HS-5 (cell line): ENCODE data around the gene KREMEN2.
"Not testable (repeated sequence)": the region's sequence is repeated elsewhere in the genome, so short reads cannot be mapped to it uniquely, and the experiment has no call there.

Experiments used
- DNase-seq: peaks from one replicate; pipeline ENCODE4 v3.0.0-alpha.2; 2012; ENCODE audit warnings: low read depth

Gene KREMEN2

GRCh38 chr16:2942045-2942444 lies 22.0 kb upstream of the KREMEN2 start:
- DNase-seq: no peak

- not testable (repeated sequence) for DNase-seq
Observed at GRCh38 chr16:2943716-2944115, 20.4 kb upstream of the KREMEN2 start.

- DNase-seq: no peak
Observed at GRCh38 chr16:2946649-2947048, 17.4 kb upstream of the KREMEN2 start.

DNA sequence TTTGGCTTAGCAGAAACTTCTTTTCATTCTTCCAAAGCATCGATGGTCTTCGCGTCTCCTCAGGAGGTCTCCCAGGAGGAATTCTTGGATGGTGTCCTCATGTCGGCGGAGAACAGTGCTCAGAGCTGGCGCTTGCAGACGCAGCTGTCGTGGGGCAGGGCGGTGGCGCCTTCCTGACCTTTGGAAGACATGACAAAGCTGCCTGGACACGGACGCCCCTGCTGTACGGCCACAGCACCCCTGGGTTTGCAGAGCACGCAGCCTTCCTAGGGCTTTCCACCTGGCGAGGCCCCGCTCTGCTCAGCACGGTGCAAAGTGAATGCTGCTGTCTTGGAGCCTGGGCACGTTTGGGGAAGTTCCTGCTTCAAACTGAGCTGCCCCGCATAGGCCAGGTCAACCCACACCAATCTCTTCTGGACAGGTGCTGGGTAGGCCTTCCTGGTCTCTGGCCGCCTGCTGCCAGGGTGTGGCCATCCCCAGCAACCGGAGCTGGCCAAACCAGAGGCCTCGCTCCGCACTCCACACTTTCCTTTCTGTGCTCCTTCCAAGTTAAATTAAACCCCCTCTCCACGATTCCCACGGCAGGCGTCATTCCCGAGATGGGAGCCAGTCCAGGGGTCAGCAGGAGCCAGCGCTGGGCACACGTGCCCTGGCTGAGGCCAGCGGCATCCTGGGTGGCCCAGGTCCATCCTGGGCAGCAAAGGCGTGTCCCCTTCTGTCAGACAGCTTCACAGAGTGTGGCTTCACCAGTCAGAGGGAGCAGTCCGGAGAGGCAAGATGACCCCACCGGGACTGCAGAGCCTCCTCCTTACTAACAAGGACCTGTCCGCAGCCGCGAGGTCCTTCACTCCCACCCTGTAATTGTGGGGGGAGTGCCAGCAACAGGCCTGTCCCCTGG lies 15.0 kb upstream of the KREMEN2 start:
- DNase-seq: no peak

DNA sequence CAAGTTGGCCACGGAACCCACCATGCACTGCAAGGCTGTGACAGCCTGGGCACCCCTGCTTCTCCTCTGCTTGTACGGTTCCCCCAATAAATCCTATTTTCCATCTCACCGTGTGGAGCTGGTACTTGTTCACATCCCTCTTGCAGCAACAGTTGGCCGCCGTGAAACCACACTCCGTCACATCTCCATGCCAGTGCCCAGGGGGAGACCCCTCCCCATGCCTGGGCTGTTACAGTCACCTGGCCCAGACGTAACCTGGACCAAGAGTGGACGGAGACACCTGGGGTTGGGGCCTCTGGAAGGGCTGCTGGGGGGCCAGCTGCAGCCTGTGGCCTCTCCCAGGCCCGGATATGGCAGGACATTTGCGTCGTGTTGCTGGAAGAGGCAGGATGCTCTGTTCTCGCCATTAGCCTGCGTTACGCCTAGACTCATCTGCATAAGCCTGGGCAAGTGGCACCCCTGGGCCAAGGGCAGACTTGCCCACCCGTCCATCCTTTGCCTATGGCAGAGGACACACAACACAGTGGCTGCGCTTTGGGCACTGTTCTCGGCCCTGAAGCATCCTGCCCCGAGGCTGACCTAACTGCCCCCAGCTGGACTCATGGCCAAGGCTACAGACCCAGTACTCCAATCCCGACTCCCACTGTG lies 14.2 kb upstream of the KREMEN2 start:
- DNase-seq: no peak

- DNase-seq: no peak
Observed at GRCh38 chr16:2950353-2950724, 13.7 kb upstream of the KREMEN2 start.

DNA sequence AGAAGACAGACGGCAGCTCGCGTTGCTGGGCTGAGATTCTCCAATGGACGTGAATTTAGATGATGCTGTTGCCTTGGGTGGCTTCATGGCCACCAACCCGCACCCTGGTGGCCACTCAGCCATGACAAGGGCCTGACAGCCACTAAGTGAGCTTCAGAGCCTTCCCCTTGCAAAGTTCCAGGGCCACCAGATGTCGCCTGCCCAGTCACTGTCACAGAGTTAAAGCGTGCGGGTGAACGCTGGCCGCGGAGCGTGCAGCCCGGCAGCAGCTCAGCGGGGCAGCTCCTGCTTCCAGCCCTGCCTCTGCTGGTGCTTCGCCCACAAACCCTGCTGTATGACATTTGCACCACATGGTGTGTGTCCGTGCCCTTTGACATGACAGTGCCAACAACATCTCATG lies 13.3 kb upstream of the KREMEN2 start:
- DNase-seq: no peak

DNA sequence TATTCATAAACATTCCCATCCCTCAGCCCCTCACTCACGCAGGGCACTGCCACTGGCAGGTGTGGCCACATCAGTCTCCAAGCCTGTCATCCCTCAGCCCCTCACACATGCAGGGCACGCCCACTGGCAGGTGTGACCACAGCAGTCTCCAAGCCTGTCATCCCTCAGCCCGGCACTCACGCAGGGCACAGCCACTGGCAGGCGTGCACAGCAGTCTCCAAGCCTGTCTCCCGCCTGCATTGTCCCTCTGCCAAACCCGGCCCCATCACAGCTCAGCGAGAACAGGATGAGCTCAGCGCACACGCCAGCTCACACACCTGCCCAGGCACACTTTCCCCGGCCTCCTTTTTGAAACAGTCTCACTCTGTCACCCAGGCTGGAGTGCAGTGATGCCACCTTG lies 11.4 kb upstream of the KREMEN2 start:
- DNase-seq: no peak

- no peak for DNase-seq
Observed at GRCh38 chr16:2953706-2954627, 10.1 kb upstream of the KREMEN2 start.

- no peak for DNase-seq
Observed at GRCh38 chr16:2954656-2955381, 9.3 kb upstream of the KREMEN2 start.

DNA sequence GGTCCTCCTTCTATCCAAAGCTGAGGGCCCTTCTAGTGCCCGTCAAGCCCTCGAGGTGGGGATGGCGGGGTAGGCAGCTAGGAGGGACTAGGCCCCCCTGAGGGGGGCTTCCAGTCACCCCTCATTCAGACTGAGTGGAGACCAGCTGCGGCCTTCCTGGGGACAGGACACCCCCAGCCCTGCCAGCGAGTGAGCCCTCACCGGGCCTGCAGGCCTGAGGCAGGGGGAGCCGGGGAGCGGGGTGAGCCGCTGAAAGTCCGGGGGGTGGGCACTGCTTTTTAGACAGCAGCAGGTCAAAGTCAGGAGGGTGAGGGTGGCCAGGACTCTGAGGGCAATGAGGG lies 8.7 kb upstream of the KREMEN2 start:
- no peak for DNase-seq

GRCh38 chr16:2955779-2956578 lies 8.1 kb upstream of the KREMEN2 start:
- no peak for DNase-seq

DNA sequence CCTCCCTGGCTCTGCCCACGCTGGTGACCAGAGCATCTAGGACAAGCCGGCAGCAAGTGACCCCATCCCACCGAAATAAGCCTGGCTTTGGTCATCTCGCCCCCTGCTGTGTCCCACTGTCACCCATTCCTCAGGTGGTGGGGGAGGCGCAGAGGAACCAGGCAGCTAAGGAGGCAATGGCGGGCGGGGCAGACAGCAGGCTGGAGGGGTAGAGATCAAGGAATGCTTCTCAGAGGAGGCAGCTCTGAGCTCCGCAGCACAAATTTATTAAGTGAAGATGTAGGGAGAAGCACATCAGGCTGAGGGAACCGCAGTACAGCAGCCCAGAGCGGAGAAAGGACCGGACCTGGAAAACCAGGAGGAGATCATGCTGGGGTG lies 7.5 kb upstream of the KREMEN2 start:
- DNase-seq: no peak

GRCh38 chr16:2959206-2959605 lies 4.9 kb upstream of the KREMEN2 start:
- DNase-seq: no peak

DNA sequence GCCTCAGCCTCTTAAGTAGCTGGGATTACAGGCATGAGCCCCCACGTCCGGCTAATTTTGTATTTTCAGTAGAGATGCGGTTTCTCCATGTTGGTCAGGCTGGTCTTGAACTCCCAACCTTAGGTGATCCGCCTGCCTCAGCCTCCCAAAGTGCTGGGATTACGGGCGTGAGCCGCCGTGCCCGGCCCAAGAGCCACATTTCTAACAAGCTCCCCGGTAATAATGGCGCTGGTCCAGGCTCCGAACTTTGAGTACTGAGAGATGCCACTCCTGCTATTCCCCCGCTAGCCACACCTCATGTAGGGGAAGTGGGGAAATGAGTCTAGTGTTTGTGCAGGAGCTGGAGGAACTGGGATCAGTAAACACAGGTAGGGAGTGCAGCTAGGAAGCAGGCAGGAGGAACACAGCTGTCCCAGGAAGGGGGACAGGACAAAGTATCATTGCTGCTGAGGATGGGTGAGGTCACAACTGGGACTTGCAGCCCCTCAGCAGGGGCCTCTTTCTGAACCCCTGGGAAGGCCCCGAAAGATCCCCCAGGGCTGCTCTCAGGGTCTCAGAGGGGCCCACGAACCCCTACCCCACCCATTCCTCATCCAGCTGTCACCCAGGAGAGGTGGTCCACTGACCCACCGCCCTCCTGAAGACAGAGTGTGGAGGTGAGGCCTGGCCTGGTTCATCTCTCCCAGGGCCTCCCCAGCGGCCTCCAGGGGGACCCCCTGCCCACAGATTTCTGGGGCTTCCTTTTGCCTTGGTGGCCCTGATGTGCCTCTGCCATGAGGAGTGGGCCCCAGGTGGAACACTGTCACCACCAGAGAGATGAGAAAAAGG lies 3.7 kb upstream of the KREMEN2 start:
- DNase-seq: no peak

DNA sequence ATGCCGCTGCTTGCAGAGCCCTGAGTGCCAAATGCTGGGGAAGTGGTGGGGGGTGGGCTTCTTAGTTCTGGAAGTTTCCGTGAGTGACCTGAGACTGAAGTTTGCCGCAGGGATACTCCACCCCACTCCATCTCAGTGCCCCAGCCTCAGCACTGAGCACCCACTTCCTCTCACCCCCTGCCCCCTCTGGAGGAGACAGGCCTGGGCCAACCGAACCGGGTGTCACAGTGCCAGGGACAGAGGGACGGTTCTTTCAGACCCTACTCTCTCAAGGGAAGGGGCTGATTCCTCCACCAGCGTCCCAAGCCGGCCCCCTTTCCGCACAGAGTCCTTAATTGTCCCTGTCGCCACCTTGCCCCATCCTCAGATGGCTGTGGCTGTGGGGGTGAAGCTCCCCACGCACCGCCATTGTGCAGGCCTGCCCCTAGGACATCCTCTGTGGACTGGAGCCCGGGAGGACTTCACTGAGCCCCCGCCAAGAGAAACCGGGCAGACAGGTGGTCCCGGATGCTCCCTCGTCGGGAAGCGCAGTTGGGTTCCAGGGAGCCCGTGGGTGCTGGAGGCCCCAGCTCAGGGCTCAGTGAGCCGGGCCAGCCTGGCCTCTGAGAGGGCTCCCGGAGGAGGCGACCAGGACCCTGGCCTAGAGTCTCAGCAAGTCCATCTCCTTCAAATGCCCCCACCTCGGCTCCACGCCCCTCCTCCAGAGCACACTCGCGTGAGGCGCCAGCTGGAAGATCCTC lies 1.6 kb upstream of the KREMEN2 start:
- no peak for DNase-seq

- DNase-seq: no peak
Observed at GRCh38 chr16:2963074-2963722, 877 bp upstream of the KREMEN2 start.

DNA sequence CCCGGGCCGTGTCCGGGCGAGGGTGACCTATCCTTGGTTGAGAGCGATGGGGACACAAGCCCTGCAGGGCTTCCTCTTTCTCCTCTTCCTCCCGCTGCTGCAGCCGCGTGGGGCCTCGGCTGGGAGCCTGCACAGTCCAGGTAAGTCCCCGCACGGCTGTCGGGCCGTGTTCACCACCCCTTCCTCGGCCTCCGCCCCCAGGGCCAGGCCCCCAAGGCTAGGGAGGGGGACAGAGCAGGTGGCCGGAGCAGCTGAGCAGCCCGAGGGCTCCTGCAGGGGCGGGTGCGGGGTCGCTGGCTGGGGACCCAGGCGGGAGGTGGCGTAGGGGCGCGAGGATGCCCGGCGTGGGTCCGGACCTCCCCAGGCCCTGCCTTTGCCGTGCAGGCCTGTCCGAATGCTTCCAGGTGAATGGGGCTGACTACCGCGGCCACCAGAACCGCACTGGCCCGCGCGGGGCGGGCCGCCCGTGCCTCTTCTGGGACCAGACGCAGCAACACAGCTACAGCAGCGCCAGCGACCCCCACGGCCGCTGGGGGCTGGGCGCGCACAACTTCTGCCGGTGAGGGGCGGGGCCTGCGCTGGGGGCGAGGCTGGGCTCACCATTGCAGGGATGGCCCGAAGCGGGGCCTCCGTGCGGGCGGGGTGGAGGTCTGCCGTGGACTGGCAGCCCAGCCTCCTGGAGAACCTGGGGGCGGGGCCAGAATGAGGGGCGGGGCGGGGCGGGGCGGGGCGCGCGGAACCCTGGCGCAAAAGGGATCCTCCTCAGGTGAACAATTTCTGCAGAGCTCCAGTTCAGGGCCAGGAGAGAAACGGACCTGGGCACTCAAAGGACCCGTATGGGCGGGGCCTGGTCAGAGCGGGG lies 631 bp downstream of the KREMEN2 start:
- DNase-seq: no peak
